ENCODE results near the gene FMNL2.
"Not testable (repeated sequence)": the region's sequence is repeated elsewhere in the genome, so short reads cannot be mapped to it uniquely, and the experiment has no call there.

FMNL2 gene

GRCh38 chr2:152335016-152335725 is at the start of gene FMNL2:
FMNL2 (plus strand) TSS chr2:152335174.
- peak; percentile 81 for DNase-seq

GRCh38 chr2:152292991-152293390 is 42.0 kb upstream of the FMNL2 start:
- no peak for DNase-seq

DNA sequence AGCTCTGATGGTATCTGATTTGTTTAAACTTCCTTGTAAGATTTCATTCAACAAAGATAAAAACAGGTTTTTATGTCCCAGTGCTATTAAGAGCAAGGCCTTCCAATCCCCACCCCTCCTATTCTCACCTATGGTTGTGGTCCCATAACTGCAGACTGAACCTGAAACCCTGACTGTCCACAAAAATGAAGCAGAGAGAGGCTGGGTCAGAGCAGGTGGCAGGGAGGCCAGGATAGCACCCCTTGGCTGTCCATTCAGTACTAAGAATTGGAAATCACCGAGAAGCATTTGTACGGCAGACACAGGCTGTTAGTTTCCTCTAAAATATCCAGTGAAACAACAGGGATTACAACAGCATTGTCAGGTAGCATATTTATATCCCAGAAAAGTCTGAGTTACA is 37.3 kb upstream of the FMNL2 start:
- DNase-seq = no peak

DNA sequence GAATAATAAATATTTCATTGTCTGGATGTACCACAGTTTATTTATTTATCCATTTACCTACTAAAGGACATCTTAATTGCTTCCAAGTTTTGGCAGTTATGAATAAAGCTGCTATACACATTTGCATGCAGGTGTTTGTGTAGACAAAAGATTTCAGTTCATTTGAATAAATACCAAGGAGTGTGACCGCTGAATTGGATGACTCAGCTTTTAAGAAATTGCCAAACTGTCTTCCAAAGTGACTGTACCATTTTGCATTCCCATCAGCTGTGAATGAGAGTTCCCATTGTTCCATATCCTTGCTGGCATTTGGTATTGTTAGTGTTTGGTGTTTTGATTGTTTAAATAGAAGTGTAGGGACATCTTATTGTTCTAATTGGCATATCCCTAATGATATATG is 36.2 kb upstream of the FMNL2 start:
- peak; percentile 16 for DNase-seq

GRCh38 chr2:152301131-152301530 is 33.8 kb upstream of the FMNL2 start:
- DNase-seq = no peak

DNA sequence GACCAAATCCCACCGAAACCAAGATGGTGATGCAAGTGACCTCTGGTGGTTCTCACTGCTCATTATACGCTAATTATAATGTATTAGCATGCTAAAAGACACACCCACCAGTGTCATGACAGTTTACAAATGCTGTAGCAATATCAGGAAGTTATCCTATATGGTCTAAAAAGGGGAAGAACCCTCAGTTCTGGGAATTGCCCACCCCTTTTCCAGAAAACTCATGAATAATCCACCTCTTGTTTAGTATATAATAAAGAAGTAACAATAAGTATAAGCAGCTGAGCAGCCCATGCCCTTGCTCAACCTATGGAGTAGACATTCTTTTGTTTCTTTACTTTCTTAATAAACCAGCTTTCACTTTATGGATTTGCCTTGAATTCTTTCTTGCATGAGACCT is 31.0 kb upstream of the FMNL2 start:
- peak; percentile 38 for DNase-seq

DNA sequence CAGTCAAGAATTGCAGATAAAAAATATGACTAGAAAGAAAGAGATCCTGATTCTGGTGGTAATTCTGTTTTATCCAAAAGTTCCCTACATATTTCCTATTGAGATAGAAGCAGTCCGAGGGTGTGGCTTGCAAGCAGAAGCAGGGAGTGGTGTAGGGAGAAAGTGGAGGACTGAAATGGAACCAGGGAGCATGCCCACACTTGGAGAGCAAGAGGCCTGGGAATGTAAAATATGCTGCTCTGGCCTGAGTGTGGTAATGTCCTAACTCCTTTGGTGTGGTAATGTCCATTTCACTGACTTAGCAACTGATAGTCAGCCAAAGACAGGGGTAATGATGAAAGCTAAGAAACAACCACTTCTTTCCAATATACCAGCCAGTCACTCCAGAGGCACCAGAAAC is 30.1 kb upstream of the FMNL2 start:
- DNase-seq = no peak

DNA sequence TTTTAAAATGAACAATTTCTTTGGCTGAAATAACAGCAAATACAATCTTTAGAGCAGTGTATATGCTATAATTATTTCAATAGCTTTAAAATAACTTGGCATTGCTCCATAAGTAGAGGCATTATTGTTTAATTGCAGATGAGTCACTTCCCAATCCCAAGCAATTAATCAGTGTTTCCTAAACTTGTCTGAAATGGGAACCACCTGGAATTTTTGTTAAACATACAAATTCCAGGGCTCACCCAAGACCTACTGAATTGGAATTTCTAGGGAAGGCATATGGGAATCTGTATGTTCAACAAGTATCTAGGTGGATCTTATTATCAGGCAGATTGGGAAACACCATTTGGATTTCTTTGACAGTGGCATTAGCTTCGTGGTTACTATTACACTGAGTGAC is 27.1 kb upstream of the FMNL2 start:
- DNase-seq = no peak

DNA sequence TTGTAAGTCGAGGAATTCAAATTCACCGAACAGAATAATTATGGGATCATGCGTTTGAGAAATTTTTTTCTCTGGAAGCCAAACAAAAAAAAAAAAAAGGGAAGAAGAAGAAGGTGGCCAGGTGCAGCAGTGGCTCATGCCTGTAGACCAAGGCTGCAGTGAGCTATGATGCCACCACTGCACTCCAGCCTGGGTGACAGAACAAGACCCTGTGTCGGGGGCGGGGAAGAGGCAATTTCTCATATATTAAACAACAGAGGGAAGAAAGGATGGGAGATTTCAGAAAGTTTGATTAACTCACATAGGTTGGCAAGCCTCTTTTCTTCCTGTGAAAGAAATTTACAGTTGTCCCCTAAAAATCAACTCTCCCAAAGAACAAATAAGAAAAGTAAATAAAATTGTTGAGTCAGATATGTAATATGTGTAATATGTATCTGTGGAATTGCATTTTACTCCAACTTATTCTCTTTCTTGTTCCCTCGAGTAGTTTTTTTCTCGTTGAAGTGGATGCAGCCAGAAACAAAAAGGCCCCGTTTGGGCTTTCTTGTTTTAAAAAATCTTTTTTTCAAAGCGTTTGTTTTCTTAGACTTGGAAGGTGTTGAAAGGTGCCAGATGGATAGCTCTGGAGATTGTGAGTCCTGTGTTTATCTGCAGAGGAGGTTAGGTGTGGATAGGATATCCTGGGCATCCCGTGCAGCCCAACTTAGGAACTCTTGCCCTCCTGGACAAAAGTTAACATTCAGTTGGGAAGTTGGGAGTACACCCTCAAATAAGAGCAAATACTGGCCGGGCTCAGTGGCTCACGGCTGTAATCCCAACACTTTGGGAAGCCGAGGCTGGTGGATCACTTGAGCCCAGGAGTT is 25.4 kb upstream of the FMNL2 start:
- DNase-seq = no peak

- DNase-seq = no peak
Measured at GRCh38 chr2:152319822-152320570, 15.0 kb upstream of the FMNL2 start.

- DNase-seq = no peak
Measured at GRCh38 chr2:152320814-152321213, 14.2 kb upstream of the FMNL2 start.

- DNase-seq = no peak
Measured at GRCh38 chr2:152322222-152322621, 12.8 kb upstream of the FMNL2 start.

DNA sequence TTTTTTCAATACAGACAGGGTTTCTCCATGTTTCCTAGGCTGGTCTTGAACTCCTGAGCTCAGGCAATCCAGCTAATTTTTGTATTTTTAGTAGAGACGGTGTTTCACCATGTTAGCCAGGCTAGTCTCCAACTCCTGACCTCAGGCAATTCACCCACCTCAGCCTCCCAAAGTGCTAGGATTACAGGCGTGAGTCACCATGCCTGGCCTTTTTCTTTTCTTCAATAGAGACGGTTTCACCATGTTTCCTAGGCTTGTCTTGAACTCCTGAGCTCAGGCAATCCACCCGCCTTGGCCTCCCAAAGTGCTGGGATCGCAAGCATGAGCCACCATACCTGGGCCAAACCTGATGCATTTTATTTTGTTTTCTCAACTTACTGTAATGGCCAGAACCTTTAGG is 9.8 kb upstream of the FMNL2 start:
- not testable (repeated sequence) for DNase-seq

DNA sequence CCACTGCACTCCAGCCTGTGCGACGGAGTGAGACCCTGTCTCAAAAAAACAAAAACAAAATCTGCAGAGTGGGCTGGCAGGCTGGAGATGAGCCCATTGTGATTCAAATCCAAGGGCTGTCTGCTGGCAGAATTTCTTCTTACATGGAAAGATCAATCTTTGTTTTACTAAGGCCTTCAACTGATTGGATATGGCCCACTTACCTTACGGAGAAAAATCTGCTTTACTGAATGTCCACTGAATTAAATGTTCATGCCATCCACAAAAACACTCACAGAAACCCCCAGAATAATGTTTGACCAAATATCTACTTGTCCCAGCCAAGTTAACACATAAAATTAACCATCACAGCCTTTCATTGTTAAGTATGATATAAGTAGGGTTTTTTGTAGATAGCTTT is 8.3 kb upstream of the FMNL2 start:
- no peak for DNase-seq

DNA sequence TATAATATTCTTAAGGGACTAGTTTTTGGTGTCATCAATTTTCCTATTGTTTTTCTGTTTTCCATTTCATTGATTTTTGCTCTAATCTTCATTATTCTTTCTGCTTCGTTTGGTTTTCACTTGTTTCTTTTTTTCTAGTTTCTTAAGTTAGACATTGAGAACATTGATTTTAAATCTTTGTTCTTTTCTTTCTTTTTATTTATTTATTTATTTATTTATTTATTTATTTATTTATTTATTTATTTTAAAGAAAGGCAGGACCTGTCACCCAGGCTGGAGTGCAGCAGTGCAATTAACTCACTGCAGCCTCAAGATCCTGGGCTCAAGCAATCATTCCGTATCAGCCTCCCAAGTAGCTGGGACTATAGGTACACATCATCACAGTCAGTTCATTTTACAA is 7.0 kb upstream of the FMNL2 start:
- DNase-seq = no peak

GRCh38 chr2:152330235-152330866 is 4.6 kb upstream of the FMNL2 start:
- no peak for DNase-seq

DNA sequence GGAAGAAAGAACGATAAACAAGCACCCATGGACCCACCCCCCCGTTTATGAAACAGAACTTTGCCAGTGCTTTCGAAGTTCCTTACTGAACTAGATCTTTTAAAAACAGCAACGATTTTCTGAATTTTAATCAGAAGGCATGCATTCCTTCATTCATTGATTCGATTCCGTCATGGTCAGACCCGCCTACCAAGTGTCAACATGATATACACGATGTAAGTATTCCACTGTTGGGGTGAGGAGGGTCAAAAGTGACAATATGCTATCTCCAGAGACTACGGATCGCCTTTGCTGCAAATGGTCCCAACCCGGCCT is 316 bp upstream of the FMNL2 start:
- DNase-seq = no peak

GRCh38 chr2:152335726-152336118 is 748 bp downstream of the FMNL2 start:
- no peak for DNase-seq

- DNase-seq = no peak
Measured at GRCh38 chr2:152336119-152336853, 1.3 kb downstream of the FMNL2 start.

DNA sequence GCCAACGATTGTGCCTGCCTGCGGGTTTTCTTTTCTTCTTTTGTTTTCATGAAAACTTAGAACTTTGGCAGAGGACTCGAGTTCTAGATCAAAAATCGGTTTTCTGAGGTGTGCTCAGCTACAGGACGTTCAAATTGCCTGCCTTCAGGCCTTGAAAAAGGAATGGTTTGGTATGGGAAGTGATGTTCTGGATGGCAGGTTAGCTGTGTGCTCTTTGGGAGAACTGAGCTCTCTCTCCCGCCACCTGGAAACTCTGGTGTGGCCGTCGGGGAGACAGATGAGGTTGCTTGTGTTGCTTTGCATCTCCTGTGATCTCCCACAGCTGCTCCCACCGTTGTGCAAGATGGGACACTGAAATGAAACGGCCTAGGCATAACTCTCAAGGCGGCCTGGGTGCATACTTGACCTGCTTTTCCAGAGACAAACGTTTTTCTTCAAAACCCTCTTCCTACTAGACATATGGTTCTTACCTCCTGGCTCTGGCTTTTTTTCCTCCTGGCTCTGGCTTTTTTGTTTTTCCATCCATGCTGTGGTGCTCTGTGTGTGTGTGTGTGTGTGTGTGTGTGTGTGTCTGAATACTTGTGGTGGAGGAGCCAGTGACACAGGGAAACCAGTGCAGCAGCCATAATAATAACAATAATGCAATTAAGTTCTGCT is 2.0 kb downstream of the FMNL2 start:
- DNase-seq = no peak

DNA sequence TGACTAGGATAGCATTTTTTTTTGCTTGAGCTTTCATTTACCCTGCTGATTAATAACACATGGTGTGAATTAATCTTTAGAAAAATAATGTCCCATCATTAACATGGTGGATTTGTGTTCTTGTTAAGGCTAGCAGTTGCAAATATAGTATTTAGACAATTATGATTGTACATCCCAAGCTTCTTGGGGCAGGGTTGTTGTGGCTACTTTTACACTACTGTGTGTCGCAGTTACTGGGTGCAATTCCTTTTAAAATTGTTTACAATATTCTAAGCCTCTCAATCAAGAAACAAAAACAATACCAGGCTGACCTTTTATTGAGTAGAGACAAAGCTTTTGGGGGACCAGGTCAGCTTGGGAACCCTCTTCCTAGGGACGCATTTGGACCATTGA is 2.5 kb downstream of the FMNL2 start:
- DNase-seq = no peak

Measured in OCI-M1 (cell line).